ENCODE measurements around the gene KRTAP4-2.
A peak's percentile ranks its signal among the peaks of the same experiment; 100 is the strongest.
"Not testable (repeated sequence)": the region's sequence is repeated elsewhere in the genome, so short reads cannot be mapped to it uniquely, and the experiment has no call there.

KRTAP4-2 gene

DNA sequence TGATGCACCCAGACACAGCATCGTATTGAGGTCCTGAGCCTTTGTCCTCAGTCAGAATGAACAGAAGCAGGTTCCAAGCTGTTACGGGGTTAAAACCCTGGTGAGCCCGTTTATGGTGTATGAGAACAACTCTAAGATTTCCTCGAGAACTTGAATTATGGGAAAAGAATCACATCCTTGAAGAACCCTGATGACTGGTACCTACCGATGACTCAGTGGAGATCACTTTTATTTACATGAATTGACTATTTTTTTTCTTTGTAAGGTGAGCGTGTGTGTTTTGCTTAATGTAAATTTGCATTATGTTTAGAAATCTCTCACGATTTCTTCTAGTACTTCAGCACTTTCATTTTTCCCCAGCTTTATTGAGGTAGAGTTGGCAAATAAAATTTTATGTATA, 14.2 kb downstream of the KRTAP4-2 start:
- no peak for DNase-seq

DNA sequence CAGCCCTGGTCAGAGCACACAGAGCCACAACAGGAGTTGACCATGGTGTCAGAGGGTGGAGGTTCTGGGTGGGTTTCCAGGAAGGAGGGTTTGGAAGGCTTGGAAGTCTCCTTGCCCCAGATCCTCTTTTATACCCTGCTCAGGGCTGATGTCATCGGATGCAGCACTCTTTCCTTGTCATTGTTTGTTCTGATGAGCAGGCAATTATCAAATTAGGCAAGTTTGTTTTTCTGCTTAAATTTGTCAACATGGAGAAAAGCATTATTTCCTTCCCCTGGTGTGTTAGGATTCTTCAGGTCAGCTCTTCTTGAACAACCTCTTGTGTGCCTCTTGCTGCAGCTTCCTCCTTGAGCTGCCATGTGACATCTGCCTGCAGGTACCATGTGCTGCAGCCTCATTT, 17.4 kb downstream of the KRTAP4-2 start, which contains the start of gene KRTAP4-4:
TSS of gene KRTAP4-4 (minus strand) at position 101 of the 400 bp plus-strand sequence. CDS start at position 44, 57 bp downstream.
- no peak for DNase-seq

DNA sequence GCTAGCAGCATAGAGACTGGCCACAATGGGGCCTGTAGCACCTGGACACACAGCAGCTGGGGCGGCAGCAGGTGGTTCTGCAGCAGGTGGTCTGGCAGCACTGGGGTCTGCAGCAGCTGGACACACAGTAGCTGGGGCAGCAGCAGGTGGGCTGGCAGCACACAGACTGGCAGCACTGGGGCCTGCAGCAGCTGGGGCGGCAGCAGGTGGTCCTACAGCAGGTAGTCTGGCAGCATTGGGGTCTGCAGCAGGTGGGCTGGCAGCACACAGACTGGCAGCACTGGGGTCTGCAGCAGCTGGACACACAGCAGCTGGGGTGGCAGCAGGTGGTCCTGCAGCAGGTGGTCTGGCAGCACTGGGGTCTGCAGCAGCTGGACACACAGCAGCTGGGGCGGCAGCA, 17.8 kb downstream of the KRTAP4-2 start:
- DNase-seq: not testable (repeated sequence)

- peak in 4 of 58 donors; percentile 3 to 37 (median 12) for DNase-seq
Measured at GRCh38 chr17:41153856-41154255, 24.2 kb downstream of the KRTAP4-2 start.

DNA sequence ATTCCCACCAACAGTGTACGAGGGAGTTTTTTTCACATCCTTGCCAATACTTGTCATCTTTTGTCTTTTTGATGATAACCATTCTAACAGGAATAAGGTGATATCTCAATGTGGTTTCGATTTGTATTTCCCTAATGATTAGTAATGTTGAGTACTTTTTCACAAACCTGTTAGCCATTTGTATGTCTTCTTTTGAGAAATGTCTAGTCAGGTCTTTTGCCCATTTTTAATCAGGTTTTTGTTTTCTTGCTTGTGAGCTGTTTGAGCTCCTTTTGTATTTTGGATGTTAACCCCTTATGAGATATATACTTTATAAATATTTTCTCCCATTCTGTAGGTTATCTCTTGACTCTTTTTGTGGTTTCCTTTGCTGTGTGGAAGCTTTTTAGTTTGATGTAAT, 26.5 kb downstream of the KRTAP4-2 start:
- DNase-seq: no peak

GRCh38 chr17:41150026-41150425, 28.0 kb downstream of the KRTAP4-2 start:
- DNase-seq: no peak

GRCh38 chr17:41149652-41149985, 28.4 kb downstream of the KRTAP4-2 start, which contains the start of gene KRTAP4-5:
KRTAP4-5 (minus strand) TSS chr17:41149825; CDS start chr17:41149767, 58 bp downstream.
- no peak for DNase-seq

DNA sequence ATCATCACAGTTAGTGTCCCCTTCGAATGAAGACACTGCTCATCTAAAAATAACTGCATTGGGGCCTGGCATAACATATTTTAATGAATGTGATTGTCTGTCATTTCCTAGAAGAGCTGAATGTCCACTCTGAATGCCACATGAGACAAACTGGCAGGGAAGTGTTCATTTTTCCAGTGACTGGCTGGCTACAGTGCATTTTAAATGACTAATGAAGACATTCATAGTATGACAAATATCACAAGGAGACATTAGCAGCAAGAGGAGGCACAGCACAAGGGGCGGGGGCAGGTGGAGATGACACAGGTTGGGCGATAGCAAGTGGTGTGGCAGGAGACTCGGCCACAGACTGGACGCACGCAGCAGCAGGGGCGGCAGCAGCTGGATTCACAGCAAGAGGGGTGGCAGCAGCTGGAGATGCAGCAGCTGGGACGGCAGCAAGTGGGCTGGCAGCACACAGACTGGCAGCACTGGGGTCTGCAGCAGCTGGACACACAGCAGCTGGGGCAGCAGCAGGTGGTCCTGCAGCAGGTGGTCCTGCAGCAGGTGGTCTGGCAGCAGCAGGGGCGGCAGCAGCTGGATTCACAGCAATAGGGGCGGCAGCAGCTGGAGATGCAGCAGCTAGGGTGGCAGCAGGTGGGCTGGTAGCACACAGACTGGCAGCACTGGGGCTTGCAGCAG, 28.9 kb downstream of the KRTAP4-2 start:
- not testable (repeated sequence) for DNase-seq

DNA sequence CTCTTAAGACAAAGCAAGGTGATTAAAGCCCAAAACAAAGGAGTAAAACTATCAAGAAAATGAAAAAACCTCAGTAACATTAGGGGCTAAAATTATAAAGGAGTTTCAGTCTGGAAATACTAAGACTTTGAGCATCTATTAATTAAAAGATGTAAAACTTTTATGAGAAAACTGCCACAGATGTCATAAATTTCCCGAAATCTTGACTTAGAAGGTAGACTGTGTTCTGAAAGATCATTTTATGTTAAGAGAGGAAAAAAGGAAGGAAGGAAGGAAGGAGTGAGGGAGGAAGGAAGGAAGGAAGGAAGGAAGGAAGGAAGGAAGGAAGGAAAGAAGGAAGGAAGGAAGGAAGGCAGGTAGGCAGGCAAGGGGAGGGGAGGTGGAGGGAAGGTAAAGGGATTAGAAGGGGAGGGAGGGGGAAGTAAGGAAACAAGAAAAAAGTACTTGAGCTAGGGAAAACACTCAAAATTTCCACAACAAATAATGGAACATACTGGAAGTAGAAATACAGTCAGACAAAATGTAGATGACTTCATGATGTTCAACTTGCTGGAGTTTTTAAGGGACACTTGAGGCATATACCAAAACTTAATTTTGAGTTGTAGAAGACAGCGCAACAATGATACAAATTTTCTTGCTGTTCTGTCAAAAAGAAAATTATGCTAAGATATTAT, 30.4 kb downstream of the KRTAP4-2 start:
- no peak for DNase-seq

DNA sequence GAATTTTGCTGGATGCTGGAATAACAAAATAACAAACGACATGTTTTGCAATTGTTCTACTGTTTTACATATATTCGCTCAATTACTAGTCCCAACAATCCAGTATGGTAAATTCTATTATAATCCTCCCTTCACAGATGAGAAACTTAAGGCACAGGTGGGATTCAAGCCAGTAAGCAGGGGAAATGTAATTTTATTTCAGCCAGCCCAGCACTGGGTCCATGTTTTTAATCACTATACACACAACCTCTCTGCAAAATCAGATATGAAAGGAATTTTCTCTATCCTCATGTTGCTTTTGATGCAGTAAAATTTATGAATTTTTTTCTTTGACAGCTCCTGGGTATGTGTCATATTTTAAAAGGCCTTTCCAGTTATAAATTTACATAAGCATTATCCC, 32.8 kb downstream of the KRTAP4-2 start:
- no peak for DNase-seq

GRCh38 chr17:41144846-41145245, 33.2 kb downstream of the KRTAP4-2 start:
- no peak for DNase-seq

- no peak for DNase-seq
Measured at GRCh38 chr17:41141361-41141760, 36.7 kb downstream of the KRTAP4-2 start.

DNA sequence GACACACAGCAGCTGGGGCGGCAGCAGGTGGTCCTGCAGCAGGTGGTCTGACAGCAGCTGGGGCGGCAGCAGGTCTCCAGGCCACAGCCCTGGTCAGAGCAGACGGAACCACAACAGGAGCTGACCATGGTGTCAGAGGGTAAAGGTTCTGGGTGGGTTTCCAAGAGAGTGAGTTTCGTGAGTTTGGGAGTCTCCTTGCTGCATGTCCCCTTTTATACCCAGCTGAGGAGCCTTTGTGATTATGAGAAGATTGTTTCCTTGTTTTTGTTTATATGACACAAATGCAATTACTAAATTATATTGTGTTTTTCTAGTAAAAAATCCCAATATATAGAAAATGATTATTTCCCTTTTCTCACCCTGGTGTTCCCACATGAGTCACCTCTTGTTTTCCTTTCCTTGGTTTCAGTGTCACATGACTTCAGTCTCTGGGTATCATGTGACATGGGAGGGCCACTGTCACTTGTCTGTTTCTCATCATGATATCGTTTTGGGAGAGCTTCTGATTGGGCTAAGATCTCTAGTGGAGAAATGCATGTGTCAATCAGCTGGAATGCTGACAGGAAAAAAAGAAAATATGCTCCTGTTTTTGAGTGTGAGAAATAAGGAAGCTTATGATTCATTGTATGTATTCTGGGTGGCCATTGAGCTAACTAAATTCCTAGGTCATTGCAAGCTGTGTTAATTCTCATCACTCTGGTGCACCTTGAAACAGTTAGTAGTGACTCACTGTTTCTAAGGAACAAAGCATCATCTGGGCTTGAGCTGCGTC, 37.5 kb downstream of the KRTAP4-2 start, which contains the start of gene KRTAP4-6:
TSS of gene KRTAP4-6 (minus strand) at position 185 of the 772 bp plus-strand sequence. CDS start at position 128, 57 bp downstream.
- DNase-seq: no peak

DNA sequence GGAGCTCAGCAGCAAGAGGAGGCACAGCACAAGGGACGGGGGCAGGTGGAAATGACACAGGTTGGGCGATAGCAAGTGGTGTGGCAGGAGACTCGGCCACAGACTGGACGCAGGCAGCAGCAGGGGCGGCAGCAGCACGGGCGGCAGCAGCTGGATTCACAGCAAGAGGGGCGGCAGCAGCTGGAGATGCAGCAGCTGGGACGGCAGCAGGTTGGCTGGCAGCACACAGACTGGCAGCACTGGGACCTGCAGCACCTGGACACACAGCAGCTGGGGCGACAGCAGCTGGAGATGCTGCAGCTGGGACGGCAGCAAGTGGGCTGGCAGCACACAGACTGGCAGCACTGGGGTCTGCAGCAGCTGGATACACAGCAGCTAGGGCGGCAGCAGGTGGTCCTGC, 38.2 kb downstream of the KRTAP4-2 start:
- not testable (repeated sequence) for DNase-seq

GRCh38 chr17:41133880-41134735, 43.9 kb downstream of the KRTAP4-2 start:
- no peak for DNase-seq

- no peak for DNase-seq
Measured at GRCh38 chr17:41131979-41132378, 46.0 kb downstream of the KRTAP4-2 start.
